ENCODE results near the gene NXPH3.

- TF ChIP-seq CTCF (IDR thresholded peaks at IDR 0.05) (no peak), POLR2A (IDR thresholded peaks at IDR 0.05) (no peak)
These were observed 25.7 kb upstream of the NXPH3 start for GRCh38 chr17:49549691-49550678.
